ENCODE data around the gene S100A3.
A peak's percentile ranks its signal among the peaks of the same experiment; 100 is the strongest.

Gene S100A3

GRCh38 chr1:153573351-153573750 lies 24.3 kb upstream of the S100A3 start:
- no peaks in the 10 kb centered on the region for H3K9me3 ChIP-seq (ENCODE audit: low read depth, low read length)
- no peak overlapping the region for H3K4me3 ChIP-seq
- no peak for DNase-seq (ENCODE audit: low read depth, low spot score)
- no peak overlapping the region for H3K9ac ChIP-seq (ENCODE audit: insufficient read length)
- TF ChIP-seq FOXP2 (optimal IDR thresholded peaks at IDR 0.05; ENCODE audit: control extremely low read depth, extremely low read length, insufficient read depth) (no peak), POLR2AphosphoS5 (IDR thresholded peaks at IDR 0.05; ENCODE audit: borderline replicate concordance, low read depth, low read length) (no peak), EZH2 (IDR thresholded peaks at IDR 0.05) (no peak)
- H3K36me3 ChIP-seq (ENCODE audit: insufficient read depth, low read length), result no peaks in the 10 kb centered on the region
- no peak overlapping the region for H3K27ac ChIP-seq

GRCh38 chr1:153572569-153573015 lies 23.5 kb upstream of the S100A3 start:
- H3K27ac ChIP-seq, result no peak overlapping the region
- H3K4me3 ChIP-seq, result no peak overlapping the region
- no peak overlapping the region for H3K9ac ChIP-seq (ENCODE audit: insufficient read length)
- no peaks in the 10 kb centered on the region for H3K36me3 ChIP-seq (ENCODE audit: insufficient read depth, low read length)
- no peak for DNase-seq (ENCODE audit: low read depth, low spot score)
- TF ChIP-seq EZH2 (IDR thresholded peaks at IDR 0.05), result no peak
- TF ChIP-seq FOXP2 (optimal IDR thresholded peaks at IDR 0.05; ENCODE audit: control extremely low read depth, extremely low read length, insufficient read depth), result no peak
- no peak for TF ChIP-seq POLR2AphosphoS5 (IDR thresholded peaks at IDR 0.05; ENCODE audit: borderline replicate concordance, low read depth, low read length)
- no peaks in the 10 kb centered on the region for H3K9me3 ChIP-seq (ENCODE audit: low read depth, low read length)

- no peak overlapping the region for H3K4me3 ChIP-seq
- no peaks in the 10 kb centered on the region for H3K36me3 ChIP-seq (ENCODE audit: insufficient read depth, low read length)
- H3K9ac ChIP-seq (ENCODE audit: insufficient read length), result no peak overlapping the region
- H3K9me3 ChIP-seq (ENCODE audit: low read depth, low read length), result no peaks in the 10 kb centered on the region
- DNase-seq (ENCODE audit: low read depth, low spot score), result no peak
- no peak overlapping the region for H3K27ac ChIP-seq
- TF ChIP-seq POLR2AphosphoS5 (IDR thresholded peaks at IDR 0.05; ENCODE audit: borderline replicate concordance, low read depth, low read length), result no peak
- TF ChIP-seq EZH2 (IDR thresholded peaks at IDR 0.05), result no peak
- TF ChIP-seq FOXP2 (optimal IDR thresholded peaks at IDR 0.05; ENCODE audit: control extremely low read depth, extremely low read length, insufficient read depth), result no peak
Observed at GRCh38 chr1:153571706-153572105, 22.6 kb upstream of the S100A3 start.

GRCh38 chr1:153570874-153571273 lies 21.8 kb upstream of the S100A3 start:
- no peak overlapping the region for H3K9ac ChIP-seq (ENCODE audit: insufficient read length)
- DNase-seq (ENCODE audit: low read depth, low spot score), result no peak
- no peaks in the 10 kb centered on the region for H3K9me3 ChIP-seq (ENCODE audit: low read depth, low read length)
- H3K36me3 ChIP-seq (ENCODE audit: insufficient read depth, low read length), result no peaks in the 10 kb centered on the region
- H3K27ac ChIP-seq, result no peak overlapping the region
- TF ChIP-seq FOXP2 (optimal IDR thresholded peaks at IDR 0.05; ENCODE audit: control extremely low read depth, extremely low read length, insufficient read depth), result no peak
- TF ChIP-seq POLR2AphosphoS5 (IDR thresholded peaks at IDR 0.05; ENCODE audit: borderline replicate concordance, low read depth, low read length), result no peak
- TF ChIP-seq EZH2 (IDR thresholded peaks at IDR 0.05), result no peak
- no peak overlapping the region for H3K4me3 ChIP-seq

- TF ChIP-seq POLR2AphosphoS5 (IDR thresholded peaks at IDR 0.05; ENCODE audit: borderline replicate concordance, low read depth, low read length) (no peak), FOXP2 (optimal IDR thresholded peaks at IDR 0.05; ENCODE audit: control extremely low read depth, extremely low read length, insufficient read depth) (no peak), EZH2 (IDR thresholded peaks at IDR 0.05) (no peak)
- H3K4me3 ChIP-seq, result no peak overlapping the region
- no peak for DNase-seq (ENCODE audit: low read depth, low spot score)
- no peak overlapping the region for H3K27ac ChIP-seq
- no peaks in the 10 kb centered on the region for H3K36me3 ChIP-seq (ENCODE audit: insufficient read depth, low read length)
- H3K9ac ChIP-seq (ENCODE audit: insufficient read length), result no peak overlapping the region
- H3K9me3 ChIP-seq (ENCODE audit: low read depth, low read length), result no peaks in the 10 kb centered on the region
Observed at GRCh38 chr1:153569465-153569864, 20.4 kb upstream of the S100A3 start.

GRCh38 chr1:153568367-153569099 lies 19.5 kb upstream of the S100A3 start:
- Histone ChIP-seq H3K9ac (ENCODE audit: insufficient read length) (peak overlapping the region; percentile 48), H3K27ac (no peak overlapping the region), H3K9me3 (ENCODE audit: low read depth, low read length) (no peaks in the 10 kb centered on the region), H3K36me3 (ENCODE audit: insufficient read depth, low read length) (no peaks in the 10 kb centered on the region), H3K4me3 (peak overlapping the region; percentile 63)
- no peak for TF ChIP-seq FOXP2 (optimal IDR thresholded peaks at IDR 0.05; ENCODE audit: control extremely low read depth, extremely low read length, insufficient read depth)
- TF ChIP-seq POLR2AphosphoS5 (IDR thresholded peaks at IDR 0.05; ENCODE audit: borderline replicate concordance, low read depth, low read length), result no peak
- TF ChIP-seq EZH2 (IDR thresholded peaks at IDR 0.05), result no peak
- no peak for DNase-seq (ENCODE audit: low read depth, low spot score)

- peak overlapping the region; percentile 63; the same call in 1 of the 2 replicates for H3K4me3 ChIP-seq
- peak overlapping the region; percentile 48 for H3K9ac ChIP-seq (ENCODE audit: insufficient read length)
- DNase-seq (ENCODE audit: low read depth, low spot score), result no peak
Observed at GRCh38 chr1:153567621-153568366, 18.7 kb upstream of the S100A3 start.

More at GRCh38 chr1:153567621-153568366, 18.7 kb upstream of the S100A3 start:
- peak overlapping the region; percentile 44; the same call in 1 of the 2 replicates for H3K27ac ChIP-seq
- no peaks in the 10 kb centered on the region for H3K36me3 ChIP-seq (ENCODE audit: insufficient read depth, low read length)
- H3K9me3 ChIP-seq (ENCODE audit: low read depth, low read length), result no peaks in the 10 kb centered on the region
- TF ChIP-seq FOXP2 (optimal IDR thresholded peaks at IDR 0.05; ENCODE audit: control extremely low read depth, extremely low read length, insufficient read depth), result no peak
- no peak for TF ChIP-seq POLR2AphosphoS5 (IDR thresholded peaks at IDR 0.05; ENCODE audit: borderline replicate concordance, low read depth, low read length)
- TF ChIP-seq EZH2 (IDR thresholded peaks at IDR 0.05), result no peak
